Smooth muscle cell of the coronary artery (primary cell): Measurements from ENCODE around the gene PTN. TPM values are rescaled to one million over a fixed set of nuclear protein-coding genes. Genes with fewer than 3 reads are reported as not detected.

Experiments used
- total RNA-seq: library from RNA; depleted of rRNA; stranded (reverse); fragments of >200 nt; gene quantifications from 2 replicates; pipeline ENCODE4 v1.2.3, GENCODE V29; 2014; ENCODE audit warnings: low replicate concordance

Gene PTN, protein sequence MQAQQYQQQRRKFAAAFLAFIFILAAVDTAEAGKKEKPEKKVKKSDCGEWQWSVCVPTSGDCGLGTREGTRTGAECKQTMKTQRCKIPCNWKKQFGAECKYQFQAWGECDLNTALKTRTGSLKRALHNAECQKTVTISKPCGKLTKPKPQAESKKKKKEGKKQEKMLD
- 1.6 and 9.3 TPM in 2 replicates for total RNA-seq

GRCh38 chr7:137343281-137343841 lies at the start of gene PTN:
TSS of gene PTN (minus strand) at chr7:137343733. CDS start at chr7:137254973, 88,760 bp downstream.

